ENCODE data around the gene ATP23.

The ATP23 gene

DNA sequence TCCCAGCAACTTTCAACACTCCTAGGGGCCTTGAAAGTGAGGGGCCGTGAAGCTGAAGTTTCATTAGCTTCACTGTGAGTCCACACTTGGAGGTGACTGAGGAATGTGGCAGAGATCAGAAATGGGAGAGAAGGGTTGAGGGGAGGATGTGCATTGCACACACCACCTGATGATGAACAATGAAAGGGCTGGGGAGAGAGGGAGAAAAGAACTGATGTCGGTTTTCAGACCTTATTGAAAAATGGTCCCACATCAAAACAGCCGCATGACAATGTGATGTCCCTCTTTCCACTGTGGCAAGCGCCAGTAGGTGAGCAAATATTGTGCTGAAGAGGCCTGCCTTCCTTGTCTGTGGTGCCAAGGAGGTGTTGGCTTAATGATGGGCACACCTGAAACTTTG lies 32.3 kb upstream of the ATP23 start:
- DNase-seq: no peak

DNA sequence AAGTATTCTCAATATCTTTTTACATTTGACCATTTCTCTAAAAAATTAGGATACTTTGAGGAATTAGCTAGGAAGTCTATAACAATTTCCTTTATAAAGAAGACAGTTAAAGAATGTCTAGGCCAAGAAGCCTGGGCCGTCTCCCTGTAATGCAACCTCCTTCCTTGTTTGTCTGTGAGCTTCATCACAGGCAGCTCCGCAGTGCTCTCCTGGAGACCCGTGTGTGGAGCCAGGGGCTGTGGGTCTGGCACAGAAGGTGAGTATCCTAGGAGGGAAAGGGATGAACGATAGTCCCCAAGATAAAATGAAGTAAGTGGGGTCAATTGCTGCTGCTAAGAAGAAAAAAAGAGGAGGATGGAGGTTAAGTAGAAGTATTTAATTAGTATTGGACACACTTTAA lies 31.8 kb upstream of the ATP23 start:
- no peak for DNase-seq

DNA sequence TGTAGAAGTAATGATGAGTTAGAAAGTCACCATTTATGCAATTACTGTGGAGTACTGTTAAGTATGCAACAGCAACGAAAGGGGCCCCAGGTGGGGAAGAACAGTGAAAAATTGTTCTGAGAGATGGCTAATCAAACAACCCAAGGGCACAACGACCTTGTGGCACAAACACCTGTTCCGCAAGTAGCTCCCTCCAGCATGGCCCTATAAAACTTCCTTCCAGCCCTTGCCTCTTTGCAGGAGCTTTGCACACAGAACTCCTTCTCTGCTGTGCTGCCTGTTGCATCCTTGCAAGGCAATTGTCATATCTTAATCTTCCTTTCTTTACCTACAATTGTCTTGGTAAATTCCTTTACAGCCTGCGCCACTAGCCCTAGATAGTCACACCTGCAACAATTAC lies 23.2 kb upstream of the ATP23 start:
- DNase-seq: no peak

DNA sequence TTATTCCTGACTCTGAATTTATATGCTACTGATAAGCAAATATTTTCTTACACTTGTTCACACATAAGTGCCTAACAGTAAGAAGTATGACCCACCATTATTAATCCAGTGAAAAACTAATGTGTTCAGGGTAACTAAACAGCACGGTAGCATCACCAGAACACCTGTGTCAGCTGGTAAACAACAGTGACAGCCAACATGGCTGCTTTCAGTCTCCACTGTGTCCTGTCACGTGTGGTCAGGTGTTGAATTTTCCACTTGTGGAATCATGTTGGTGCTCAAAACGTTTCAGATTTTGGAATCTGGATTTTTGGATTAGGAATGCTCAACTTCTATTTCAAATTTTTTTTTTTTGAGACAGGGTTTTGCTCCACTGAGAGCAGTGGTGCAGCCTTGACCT lies 14.3 kb upstream of the ATP23 start:
- no peak for DNase-seq

DNA sequence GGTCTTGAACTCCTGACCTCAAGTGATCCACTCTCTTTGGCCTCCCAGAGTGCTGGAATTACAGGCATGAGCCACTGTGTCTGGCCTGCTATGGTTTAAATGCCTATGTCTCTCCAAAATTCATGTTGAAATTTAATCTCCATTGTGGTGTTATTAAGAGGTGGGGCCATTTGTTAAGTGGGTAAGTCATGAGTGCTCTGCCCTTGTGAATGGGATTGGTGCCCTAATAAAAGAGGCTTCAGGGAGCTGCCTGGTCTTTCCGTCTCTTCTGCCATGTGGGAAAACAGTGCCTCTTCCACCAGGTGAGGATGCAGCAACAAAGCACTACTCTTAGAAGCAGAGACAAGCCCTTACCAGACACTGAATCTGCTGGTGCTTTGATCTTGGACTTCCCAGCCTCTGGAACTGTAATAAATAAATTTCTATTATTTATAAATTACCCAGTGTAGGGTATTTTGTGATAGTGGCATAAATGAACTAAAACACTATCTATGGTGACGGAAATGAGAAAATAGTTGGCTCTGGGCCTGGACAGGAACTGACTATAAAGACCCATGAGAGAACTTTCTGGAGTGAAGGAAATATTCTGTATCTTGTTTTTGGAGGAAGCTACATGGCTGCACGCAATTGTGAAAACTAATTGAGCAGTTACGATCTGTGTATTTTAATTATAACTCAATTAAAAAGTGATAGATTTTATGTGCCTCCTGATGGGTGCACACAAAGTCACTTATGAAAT lies 12.1 kb upstream of the ATP23 start:
- DNase-seq: no peak

DNA sequence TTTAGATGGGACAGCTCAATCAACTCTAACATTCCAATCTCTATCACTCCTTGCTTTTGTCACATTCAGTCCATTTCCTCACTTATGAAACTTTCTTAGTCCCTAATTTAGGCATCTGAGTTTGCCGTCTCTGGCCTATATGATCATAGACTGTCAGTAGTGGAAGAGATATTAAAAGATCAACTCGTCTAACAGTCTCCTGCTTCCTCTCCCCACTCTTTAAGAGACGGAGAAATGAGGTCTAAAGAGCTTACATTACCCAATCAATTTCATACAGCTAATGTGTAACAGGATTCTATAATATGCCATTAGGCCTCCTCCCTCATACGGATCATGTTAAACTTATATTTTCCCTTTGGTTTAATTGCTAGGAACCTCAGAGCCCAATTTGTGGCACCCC lies 6.5 kb upstream of the ATP23 start:
- no peak for DNase-seq

DNA sequence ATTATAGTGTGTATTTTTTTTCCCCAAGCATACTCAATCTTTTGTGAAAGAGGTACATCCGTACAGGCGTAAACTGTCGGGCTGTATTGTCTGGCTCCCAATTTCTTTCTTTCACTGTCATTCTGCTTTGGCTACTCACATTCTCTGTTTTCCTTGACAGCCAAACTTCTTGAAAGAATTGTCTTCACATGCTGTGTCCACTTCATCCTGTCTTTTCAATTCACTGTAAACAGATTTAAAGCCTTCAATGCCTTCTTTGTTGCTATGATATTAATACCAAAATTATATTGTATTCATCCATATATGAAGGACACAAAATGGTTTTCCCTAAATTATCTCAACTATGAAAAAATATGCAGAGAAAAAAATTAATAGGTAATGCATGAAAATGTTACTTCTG lies 6.0 kb upstream of the ATP23 start:
- no peak for DNase-seq

DNA sequence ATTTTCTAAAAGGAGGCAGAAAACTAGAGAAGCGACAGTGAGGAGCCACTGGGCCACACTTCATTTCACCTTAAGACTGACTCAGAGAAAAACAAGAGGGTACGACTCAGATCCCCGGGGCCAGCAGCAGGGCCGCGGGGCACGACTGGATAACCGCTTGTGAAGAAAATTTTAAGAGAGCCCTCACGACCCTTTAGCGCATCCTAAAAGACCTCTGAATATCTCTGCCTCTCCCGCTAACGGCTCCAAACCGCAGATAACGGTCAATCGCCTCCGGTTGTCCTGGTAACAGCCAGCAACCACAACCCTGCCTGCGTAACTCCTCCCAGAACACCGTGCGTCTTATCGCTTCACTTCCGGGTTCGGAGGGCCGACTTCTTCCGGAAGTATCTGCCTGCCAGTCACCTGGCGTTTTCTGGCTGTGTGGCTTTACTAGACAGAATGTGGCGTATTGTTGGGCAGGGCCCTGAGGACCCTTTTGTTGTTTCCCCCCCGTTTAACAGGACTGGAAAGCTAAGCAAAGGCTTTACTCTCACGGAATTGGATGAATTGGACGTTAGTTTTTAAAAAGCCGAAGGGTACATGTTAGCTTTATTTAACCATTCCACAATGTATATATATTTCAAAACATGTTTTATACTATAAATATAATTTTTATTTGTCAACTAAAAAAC lies 5.4 kb upstream of the ATP23 start:
- peak; percentile 92 for DNase-seq

DNA sequence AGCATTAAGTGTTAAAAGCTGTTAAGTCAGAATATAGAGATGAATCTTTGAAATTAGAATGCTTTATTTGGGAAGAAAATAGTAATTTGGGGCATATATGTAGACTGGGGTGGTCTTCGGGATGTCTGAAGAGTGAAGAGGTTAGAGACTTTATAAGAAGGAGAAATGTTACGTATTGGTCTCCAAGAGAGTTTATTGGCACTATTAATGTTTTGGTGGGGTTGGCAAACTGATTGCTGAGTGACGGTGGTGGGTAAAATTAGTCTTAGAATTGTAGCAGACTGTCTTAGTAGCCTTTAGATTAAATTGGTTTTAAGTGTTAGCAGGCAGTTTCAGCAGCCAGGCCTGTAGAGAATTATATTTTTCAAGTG lies 4.9 kb upstream of the ATP23 start:
- no peak for DNase-seq

DNA sequence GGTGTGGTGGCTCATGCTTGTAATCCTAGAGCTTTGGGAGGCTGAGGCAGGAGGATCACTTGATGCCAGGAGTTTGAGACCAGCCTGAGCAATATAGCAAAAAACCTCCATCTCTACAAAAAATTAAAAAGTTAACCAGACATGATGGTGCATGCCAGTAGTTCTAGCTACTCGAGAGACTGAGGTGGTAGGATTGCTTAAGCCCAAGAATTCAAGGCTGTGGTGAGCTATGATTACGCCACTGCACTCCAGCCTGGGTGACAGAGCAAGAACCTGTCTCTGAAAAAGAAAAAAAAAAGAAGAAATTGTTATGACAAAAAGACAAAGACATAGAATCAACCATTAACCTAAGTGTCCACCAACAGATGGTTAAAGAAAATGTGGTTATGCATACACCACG lies 2.1 kb upstream of the ATP23 start:
- no peak for DNase-seq

DNA sequence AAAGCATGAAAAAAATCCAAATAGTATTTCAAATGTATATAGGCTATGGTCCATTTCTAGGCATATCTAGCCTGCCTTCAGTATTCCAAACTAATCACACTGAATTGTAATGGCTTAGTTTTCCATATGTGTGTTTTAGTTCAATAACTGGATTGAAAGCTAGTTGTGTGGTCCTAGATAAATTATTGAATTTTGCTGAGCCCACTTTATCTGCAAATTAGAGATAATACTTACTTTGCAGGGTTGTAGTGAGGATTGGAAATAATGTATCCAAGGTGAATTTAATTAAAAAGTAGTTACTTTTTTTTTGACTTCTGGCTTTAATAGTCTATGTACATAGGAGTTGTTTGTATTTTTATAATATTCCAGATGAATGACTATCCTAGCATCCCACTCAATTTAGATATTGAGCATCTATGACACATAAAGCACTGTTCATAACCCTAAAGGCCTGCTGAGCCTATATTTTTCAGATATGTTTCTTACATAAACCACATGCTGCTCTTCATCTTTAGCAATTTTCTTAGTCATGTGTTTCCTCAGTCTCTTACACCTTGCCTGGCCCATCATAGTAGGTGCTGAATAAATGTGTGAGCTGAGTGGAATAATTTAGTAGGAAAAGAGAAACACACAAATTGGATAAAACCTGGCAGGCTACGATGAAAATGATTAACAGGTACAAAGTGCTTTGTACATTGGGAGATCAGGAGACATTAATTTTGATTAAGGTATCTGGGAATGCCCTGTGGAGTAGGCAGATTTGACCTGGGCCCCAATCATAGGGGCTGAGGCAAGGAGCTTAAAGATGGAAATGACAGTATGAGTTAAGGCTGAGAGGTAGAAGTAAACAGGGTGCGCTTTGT lies 1.1 kb upstream of the ATP23 start:
- DNase-seq: no peak

DNA sequence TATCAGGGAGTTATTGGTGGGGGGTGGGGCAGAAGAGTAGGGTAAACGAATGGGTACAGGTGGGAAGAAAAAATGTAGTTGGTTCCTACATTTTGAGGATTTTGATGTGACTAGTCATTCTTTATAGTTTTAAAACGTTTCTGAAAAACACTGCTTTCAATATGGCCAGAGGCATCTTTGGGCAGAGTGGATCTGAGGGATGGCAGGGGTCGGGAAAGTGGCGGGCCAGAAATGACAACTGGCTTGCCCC lies 527 bp upstream of the ATP23 start:
- DNase-seq: no peak

DNA sequence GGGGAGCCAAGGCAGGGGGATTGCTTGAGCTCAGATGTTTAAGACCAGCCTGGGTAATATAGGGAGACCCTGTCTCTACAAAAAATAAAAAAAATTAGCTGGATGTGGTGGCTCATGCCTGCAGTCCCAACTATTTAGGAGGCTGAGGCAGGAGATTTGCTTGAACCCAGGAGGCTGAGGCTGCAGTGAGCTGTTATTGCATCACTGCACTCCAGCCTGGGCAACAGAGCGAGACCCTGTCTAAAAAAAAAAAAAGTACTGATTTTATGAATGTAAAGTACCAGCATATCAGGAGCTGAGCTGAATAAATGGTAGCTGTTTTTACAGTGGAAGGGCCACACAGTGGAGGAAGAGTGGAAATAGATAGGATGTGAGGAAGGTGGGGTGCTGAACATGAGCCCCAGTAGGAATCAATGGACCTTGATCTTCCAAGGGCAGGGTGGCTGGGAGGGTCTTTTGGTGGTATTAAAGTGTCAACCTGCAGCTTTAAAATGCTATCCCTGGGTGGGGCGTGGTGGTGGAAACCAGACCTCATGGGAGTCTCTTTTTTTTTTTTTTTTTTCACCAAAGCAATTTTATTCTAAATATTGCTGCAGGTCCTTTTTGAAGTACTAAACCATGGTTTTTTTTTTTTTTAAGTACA lies 2.2 kb downstream of the ATP23 start:
- no peak for DNase-seq

DNA sequence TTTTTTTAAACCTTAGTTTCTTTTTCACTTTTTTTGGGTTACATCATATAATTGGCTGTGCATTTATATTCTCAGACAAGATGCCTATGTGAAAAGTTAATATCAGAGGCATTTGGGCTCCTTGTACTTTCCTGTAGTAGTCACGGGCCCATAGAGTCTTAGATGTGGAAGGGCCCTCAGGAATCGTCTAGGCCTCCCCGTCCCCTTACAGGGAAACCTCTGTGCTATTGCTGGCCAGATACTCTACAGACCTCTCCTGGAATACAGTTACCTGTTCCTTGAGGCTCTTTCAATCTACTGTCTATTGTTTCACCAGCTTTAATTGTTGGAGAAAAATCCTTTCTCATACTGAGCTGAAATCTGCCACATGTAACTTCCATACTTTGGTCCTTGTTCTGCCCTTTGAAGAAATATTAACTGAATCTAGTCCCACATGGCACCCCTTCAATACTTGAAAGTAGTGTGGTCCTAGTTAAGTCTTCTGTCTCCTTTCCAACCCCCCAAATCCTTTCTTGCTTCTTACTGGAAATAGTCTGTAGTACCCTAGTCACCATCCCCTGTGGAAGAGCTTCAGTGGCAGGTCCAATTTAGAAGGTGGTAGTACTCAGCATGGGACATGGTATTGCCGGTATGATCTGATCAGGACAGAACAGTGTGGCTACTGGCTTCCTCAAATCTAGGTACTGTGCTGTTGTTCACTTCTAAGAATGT lies 3.1 kb downstream of the ATP23 start:
- DNase-seq: no peak

DNA sequence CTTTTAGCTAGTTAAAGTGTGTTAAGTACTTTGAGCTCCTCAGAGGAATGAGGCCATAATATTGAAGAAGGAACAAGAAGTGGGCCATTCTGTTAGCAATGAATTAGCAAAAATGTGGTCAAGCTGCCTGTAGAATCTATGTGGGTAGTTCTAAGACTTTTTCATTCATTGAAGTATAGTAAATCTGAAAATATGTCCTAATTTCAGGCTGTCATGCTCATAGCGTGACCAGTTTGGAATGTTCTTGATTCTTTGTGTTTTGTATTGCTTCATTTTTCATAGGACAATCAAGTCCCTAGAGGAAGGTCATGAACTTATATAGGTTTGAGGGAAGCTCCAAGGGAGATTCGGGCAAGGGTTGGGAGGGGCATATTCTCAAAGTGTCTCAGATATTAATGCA lies 11.4 kb downstream of the ATP23 start:
- no peak for DNase-seq

DNA sequence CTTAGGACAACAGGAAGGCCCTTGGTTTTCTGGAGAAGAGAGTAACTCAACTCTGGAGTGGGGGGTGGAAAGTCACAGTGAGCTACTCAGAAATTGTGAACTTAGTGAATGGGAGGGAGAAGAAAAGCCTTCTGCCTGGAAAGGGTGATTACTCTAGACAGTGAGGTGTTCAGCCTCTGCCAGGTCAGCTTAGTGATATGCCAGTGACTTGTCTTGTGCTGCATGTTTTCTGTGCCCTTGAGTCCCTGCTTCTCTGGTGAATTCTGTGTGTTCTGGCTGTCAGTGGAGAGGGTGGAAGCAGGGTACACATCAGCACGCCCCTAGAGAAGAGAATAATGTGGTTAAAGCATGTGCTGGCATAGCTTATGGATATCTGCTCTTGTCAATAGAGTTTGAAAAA lies 13.4 kb downstream of the ATP23 start:
- no peak for DNase-seq

DNA sequence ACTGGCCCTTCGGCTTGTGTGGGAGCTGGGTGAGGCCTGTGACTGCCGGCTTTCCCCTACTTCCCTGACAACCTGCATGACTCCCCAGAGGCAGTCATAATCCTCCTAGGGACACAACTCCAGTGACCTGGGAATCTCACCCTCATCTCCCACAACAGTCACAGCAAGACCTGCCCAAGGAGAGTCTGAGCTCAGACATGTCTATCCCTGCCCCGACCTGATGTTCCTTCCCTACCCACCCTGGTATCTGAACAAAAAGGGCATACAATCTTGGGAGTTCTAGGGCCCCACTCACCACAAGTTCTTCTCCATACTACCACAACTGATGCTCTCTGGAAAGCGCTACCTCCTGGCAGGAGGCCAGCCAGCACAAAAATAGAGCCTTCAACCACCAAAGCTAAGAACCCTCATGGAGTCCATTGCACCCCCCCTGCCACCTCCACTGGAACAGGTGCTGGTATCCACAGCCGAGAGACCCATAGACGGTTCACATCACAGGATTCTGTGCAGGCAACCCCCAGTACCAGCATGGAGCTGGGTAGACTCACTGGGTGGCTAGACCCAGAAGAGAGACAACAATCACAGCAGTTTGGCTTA lies 16.8 kb downstream of the ATP23 start:
- no peak for DNase-seq

DNA sequence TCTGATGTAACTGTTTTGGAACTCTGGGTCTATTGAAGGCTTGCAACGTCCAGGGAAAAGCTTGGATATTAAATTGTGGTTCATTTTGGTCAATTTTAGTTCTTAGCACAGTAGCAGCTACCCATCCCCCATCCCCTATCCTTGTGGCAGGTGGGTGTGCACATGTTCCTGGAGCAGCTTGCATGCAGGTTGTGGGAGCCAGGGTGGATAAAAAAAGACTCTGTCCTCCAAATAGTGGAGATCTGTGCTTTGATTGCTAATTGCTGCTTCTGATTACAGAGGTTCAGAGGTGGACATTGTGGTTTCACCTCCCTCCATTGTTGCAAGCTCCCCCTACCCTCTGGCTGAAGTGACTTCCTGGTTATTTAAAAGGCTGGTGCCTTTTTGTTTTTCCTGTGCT lies 23.1 kb downstream of the ATP23 start:
- no peak for DNase-seq

DNA sequence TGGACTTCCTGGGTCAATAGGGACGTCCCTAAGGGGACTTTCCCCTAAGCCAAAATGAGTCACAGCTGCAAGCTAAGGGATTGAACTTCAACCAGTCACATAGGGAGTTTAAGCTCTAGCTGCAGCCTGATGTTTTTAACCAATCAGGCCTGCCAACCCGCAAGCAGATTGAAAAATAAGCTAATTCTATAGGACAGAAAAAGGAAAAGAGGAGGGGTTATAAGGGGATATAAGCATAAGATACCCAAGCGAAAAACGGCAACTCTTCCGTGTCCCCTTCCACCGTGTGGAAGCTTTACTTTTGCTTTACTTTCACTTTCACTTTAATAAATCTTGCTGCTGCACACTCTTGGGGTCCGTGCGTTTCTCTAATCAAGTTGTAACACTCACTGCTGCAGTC lies 24.4 kb downstream of the ATP23 start:
- DNase-seq: no peak

DNA sequence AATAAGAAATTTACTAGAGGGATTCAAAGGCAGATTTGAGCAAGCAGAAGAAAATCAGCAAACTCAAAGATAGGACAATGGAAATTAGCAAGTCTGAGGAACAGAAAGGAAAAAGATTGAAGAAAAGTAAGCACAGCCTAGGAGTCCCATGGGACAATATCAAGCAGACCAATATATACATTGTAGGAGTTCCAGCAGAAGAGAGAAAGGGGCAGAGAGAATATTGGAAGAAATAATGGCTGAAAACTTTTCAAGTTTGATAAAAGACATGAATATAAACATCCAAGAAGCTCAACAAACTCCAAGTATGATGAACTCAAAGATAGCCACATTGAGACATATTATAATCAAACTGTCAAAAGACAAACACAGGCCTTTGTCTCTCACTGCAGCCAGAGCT lies 25.2 kb downstream of the ATP23 start:
- DNase-seq: no peak

DNA sequence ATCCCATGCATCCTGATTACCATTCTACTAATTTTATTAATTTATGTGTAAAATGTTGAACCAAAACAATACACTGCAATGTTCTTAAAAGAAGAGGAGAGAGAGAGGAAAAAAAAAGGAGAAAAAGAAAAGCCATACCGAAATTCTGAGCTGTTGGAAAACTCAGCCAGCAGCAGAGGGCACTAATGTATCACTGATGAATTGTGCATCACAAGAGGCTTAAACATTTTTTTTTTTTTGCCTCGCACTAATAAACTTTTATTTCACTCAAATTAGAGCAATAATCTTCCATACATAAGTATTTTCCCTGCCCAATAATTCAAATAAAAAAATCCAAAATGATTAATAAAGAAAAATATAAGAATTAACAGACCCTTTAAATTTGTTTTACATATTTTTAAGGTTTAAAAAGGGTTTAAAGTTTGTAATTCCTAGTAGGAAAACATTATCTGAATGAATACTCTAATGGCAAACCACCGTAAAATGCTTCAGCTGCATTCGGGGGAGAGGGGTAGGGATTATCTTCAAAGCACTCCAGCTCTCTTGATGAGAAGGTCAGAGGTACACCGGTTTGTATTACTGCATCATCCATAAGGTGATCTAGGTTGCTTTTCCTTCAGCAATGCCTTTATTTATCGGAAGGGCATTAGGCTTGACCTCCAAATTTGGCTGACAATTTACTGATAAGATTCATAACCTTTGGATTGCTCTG lies 41.9 kb downstream of the ATP23 start:
- DNase-seq: peak; percentile 45

DNA sequence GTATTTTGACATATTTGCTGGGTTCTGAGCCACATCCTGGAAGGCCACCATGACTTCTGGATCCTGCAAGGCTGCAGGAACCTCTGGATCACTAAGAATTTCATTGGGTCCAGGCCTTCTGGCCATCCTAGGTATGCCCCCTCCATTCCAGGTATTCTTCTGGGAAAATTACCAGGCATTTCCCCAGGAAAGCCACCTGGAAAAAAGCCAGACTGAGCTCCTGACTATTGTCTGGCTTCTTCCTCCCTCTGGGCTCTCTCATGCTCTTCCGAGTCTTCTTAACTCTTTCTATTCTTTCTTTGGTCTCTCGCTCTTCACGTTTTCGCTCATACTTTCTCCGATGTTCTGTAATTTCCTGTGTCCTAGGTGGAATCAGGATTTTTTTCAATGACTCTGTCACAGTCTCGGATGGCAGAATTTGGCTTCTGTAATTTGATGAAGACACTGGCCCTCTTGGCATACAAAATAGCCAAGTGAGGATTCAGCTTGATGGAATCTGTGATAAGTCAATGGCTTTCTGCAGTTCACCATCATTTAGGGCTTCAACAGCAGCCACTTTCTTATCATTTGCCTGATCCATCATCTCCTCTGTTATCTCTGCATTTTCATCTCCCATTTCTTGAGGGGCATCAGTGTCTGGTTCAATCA lies 42.6 kb downstream of the ATP23 start:
- no peak for DNase-seq
